ENCODE data around the gene CDK5R2.
A peak's percentile ranks its signal among the peaks of the same experiment; 100 is the strongest.

CDK5R2 gene

GRCh38 chr2:218990612-218991011, 31.1 kb downstream of the CDK5R2 start:
- no peak for DNase-seq

GRCh38 chr2:218991674-218992168, 32.3 kb downstream of the CDK5R2 start:
- DNase-seq = no peak

DNA sequence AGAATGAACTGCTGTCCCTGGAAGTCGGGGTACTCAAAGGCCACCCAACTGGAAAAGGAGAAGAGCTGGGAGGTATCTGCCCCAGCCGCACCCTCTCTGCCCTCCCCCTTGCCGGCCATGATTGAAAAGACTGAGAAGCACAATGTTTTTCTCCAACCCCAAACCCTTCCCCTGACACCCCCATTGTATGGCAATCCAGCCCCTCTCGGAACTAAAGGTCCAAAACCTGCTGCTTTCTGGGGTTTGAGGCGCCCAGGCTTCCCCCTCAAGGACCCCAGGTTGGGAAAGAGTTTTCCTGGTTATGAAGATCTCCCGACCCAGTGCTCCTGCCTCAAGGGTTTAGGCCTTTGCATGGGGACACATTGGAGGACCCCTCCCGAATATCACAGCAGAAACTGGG, 32.7 kb downstream of the CDK5R2 start:
- DNase-seq = no peak

GRCh38 chr2:218992703-218993344, 33.4 kb downstream of the CDK5R2 start:
- DNase-seq = no peak

DNA sequence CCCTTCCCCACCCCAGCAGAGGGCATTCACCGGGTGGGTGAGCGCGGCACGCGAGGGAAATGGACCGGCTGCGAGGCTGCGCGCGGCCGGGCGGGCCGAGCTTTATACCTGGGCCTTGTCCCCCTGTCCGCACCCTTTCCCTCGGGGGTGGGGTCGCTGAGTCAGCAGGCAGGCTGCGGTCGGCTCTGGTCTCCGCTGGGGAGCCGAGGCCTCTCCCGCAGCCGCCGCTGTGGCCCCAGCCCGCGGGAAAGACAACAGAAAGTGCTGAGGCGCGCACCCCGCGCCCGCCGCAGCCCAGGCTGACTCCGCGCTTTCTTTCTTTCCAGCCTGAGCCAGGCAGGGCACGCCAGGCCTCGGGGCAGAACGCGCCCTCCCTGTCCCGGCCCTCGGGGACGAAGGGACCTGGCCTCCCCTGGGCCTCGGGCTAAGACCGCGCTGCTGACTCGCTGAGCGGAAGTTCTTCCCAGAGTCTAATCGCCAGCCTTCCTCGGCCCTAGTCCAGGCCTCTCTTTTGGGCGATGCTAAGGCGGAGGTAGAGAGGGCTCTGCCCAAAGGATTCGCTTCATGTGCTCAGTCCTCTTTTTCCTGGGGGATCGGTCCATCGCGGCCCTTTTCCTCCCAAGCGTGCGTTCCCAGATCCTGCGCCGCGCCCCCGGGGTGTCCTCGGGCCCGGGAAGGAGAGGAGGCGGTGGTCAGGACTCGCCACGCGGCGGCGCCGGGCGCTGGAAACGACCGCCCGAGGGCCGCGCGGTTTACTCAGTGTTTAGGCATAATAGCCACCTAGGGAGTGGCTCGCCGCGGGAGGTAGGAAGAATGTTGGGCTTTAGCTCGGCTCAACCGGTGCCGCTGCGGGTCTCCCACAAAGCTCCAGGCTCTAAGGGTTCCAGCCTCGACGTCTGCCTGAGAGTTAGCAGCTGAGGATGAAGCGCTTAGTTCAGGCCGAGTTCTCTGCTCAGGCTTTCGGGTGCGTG, 34.2 kb downstream of the CDK5R2 start, which contains the start of gene CRYBA2:
Gene CRYBA2, minus strand, starts transcription at position 78 of the 971 bp plus-strand sequence. CDS start 246 bp downstream, outside the sequence.
- no peak for DNase-seq

GRCh38 chr2:218995561-218995960, 36.1 kb downstream of the CDK5R2 start:
- no peak for DNase-seq

- no peak for DNase-seq
These were observed 36.7 kb downstream of the CDK5R2 start for GRCh38 chr2:218995972-218996711.

DNA sequence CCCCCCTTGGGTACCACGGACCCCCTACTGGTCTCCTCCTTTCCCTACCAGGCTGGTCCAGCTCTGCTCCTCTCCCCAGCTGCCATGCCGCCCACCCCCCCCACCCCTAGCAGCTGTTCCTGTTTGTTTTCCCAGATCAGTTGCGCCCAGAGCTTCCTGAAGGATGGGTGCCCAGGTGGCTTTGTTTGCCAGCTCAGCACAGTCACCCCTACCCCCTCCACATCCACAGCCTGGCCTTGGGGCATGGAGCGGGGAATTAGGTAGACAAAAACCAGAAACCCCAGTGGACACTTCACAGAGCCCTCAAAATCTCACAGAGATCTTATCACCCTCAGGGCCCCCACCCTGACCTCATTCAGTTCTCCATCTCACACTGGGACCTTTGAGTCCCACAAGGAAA, 37.5 kb downstream of the CDK5R2 start:
- peak; percentile 54 for DNase-seq

- no peak for DNase-seq
These were observed 38.3 kb downstream of the CDK5R2 start for GRCh38 chr2:218997731-218998130.

DNA sequence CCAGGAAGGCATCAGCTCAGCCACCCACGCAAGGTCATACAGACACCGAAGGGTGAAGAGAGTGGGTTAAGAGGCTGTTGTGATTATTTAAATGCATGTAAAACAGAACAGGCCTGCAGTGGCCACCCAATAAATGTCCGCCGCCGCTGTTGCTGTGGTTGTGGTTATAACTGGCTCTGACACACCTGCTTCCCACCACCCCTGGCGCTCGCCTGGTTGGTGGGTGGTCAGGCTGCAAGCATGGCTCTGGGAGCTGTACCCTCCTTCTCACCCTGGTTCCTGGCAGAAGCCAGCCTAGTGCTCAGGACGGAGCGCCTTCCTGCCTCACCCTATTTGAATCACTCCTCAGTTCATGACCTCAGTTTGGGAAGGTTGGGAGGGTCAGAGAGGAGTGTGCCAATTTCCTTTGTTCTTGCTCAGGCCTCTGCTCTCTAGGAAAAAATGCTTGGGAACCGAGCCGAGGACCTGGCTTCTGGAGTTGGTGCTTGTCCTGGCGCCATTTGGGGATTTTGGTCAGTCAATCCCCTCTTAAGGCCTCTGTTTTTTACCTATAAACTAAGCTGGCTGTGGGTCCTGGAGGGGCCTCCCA, 39.0 kb downstream of the CDK5R2 start:
- DNase-seq = no peak

DNA sequence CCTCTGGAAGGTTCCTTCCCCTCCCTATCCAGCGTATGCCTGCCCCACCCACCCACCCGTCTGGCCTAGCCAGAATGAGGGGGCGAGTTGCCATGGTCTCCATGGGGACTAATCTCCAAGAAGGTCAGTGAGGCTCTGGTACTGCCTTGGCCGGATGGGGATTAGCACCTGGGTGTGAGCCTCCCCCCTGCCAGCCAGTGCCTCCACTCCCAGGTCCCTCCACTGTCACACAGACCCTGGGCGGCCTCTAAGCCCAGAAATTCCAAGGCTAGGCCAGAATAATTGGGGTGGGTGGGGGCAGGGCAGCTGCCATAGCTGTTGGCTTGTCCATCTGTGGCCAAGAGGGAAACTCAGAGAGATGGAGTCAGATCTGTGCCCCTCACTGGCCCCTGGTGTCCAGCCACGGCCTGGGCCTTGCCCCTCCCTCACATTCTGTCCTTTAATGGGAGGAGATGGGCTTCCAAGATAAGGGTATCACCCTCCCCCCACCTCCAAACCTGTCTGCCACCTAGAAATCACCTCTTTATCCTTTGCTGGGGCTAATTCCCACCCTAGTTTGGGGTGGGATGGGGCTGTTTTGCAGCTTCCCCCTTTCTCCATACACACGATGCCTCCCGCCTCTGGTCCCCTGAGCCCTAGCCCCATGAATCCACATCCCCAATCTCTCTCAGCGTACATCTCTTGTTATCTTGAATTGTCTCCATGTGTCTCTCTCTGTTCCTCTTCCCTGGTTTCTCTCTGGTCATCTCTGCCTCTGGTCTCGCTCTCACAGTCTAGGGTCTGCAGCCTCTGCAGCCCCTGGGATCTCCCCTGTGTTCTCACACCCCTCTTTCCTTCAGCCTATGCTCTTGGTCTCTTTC, 39.8 kb downstream of the CDK5R2 start:
- no peak for DNase-seq

DNA sequence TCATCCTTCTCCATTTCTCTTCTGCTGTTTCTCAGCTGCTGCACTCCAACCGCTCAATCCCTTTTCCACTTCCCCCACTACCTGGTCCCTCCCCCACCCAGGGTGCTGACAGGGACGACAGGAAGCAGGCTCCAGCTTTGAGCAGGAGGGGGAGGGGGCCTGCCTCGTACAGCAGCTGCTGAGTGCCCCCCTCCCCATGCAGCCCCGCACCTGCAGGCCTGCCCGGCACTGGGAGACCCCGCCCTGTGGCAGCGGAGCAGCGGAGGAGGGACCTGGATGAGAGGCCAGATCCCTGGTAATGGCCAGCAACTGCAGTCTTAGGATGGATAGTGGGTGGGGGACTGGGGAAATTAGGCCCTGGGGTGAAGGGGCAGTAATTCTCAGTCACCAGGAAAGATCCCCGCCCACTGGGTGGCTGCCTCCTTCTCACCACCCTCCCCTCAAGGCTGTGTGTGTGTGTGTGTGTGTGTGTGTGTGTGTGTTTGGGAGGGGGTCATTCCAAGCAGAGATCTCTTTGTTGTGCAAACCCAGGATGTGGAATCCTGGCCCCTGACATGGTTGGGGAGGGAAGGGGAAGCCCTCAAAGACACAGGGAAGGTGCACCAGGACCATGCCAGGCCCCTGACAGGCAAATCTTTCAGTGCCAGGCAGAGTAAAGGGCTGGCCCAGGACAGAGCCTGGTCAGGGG, 40.6 kb downstream of the CDK5R2 start:
- no peak for DNase-seq

DNA sequence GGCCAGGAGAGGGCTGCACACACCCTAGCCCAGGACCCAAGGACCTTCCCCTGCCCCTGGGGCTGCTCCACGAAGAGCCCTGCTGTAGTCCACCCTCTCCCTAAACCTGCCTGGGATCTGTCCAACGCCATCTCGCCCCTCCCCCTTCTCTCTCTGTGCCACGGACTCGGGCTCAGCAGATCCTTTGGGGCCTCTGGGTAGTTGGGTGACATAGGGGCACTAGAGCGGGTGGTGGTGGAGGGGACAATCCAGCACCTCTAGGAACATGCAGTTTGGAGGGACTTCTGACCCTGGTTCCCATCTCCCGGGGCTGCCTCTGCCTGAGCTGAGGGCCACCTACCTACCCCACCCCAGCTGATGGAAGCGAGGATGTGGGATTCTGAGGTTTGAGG, 41.1 kb downstream of the CDK5R2 start:
- DNase-seq = no peak

DNA sequence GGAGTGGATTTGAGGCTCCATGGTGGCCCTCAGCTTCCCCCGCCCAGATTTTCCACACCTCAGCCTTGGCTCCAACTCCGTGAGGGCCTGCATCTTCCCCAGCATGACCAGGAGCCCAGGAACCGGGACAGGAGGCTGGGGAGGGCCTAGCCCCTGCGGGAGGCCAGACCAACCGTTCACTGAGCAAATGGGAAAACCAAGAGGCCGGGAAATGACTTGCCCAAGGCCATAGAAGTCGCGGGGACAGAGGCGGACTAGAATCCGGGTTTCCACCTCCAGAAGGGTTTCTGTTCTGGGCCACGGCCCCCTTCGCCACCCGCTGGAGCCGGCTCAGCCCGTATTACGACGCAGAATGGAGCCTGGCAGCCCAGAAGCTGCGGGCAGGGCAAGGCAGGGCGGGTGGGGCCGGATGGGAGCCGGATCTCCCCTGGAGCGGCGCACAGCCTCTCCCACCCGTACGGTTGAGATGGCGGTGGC, 41.7 kb downstream of the CDK5R2 start:
- DNase-seq = no peak

DNA sequence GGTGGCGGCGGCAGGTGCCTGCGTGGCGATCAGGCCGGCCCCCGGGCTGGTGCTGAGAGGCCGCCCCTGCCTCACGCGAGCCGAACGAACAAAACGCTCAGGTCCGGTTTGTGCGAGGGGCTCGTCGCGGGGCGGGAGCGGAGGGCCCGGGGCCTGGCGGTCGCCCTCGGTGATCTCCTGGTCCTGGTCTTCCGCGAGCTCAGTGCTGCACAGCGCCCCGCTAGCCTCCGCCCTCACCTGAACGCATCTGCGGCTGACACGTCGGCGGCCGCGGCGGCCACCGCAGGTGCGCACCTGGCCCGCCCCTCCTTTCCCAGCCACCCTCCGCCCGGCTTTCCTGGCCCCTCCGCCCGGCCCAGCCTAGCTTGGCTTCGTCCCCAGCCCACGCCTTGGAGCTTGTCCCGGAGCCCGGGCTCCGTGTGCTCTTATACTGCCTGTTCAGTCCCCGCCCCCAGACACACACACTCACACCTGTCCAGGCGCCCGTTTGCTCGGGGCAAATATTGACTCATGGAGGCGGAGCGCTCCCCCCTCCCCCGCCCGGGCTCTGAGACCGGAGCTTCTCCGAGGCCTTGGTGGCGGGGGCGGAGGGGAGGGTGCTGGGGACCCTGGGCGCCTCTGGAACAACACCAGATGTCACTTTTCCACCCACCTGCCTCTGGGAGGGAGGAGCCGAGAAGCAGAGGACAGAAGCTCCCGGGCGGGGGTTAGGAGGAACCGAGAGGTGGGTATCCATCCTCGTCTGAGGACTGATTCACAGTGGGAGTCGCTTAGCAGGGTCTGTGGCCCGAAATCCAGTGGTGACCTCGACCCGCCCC, 42.3 kb downstream of the CDK5R2 start:
- no peak for DNase-seq

DNA sequence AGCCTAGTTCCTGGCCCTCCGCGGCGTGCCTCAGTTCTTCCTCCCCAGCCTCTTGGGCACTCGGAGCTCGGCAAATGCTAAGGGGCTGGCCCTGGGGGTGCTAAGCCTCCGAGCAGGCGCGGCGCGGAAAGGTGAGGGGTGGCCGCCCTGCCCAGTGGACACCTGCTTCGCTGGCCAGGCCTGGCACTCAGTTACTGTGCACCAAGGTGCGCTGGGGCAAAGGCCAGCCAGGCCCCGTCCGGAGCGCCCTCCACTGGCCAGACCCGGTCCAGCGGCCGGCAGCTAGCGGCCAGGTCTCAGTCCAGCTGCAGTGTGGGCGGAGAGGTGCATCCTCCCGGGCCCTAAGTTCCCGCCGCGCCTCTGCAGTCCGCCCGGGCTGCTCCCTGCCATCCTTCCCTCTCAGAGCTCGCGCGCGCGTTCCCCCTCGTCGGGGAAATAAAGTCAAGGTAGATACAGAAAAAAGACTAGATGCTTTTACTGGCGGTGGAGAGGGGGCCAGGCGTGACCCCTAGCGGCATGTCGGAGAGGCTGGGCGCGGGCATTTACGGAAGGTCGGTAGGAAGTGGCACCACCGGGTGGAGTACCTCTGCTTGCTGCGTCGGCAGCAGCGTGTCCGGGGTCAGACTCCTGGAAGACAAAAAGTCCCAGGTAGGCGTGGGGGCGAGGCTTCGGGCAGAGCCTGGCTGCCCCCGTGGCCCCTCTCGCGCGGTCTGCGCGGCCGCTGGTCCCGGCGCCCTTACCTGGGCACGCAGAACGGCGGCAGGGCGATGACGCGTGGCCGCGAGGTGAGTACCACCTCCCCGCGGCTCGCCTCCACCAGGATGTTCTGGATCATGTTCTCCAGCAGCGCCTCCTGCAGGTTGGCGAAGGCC, 43.2 kb downstream of the CDK5R2 start:
- no peak for DNase-seq

DNA sequence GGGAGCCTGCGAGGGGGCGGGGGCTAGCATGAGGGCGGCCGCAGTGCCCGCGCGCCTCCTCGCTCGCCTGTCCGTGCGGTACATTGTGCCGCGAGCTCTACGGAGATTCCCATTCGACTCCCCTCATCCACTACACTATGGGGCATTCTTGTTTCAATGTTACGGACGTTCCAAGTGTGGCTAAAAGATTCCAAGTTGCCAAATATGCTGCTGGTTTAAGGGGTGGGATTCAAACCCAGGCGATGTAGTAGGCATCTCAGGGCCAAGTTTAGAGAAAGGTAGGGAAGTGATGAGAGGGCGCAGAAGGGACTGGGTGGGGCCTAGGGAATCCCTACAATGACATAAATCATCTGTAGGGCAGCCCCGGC, 43.8 kb downstream of the CDK5R2 start:
- no peak for DNase-seq

GRCh38 chr2:219003979-219004378, 44.5 kb downstream of the CDK5R2 start:
- DNase-seq = no peak

DNA sequence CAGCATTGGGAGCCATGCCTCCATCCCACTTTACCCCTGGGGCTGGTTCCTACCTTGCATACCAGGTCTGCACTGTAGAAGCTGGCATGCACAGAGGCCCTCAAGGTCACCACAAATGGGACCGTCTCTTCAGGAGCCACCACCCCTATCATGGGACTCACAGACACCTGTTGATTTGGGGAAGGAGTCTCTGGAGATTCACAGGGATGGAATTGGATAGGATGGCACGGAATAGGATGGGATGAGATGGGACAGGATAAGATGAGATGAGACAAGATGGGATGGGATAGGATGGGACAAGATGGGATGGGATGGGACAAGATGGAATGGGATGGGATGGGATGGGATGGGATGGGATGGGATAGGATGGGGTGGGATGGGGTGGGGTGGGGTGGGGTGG, 49.8 kb downstream of the CDK5R2 start:
- no peak for DNase-seq

All from DMS 273 treated with DMSO at 0.1 percent for 48 hours (cell line).